Measurements from ENCODE around the gene DGKH.
A peak's percentile ranks its signal among the peaks of the same experiment; 100 is the strongest.
"Not testable (repeated sequence)": the region's sequence is repeated elsewhere in the genome, so short reads cannot be mapped to it uniquely, and the experiment has no call there.

DGKH gene

DNA sequence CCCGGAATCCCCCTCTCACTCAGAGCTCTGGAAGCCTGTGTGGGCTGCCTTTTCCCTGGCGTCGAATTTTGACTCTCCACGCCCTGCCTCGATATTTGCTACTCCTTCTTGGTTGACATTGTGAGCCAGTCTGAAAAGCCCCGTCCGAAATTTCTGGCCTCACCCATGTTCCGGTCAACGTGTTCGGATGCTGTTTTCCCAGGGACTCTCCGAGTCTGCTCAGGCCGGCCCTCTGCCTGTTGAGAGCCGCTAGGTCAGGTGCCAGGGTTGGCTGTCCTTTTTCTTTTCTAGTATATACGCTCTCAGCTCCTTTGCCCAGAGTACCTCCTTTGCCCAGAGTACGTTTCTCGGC lies 6.8 kb upstream of the DGKH start:
- DNase-seq: no peak

DNA sequence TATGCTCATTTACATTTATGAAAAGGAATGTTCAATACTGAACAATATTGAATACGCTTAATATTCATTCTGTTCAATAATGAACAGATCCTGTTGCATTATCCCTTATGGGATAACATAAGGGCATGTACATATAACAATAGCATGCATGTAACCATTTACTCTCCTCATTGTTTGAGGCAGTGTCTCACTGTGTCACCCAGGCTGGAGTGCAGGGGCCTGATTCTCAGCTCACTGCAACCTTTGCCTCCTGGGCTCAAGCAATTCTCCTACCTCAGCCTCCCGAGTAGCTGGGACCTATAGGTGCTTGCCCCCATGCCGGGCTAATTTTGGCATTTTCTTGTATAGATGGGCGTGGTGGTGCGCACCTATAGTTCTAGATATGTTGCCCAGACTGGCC lies 4.8 kb upstream of the DGKH start:
- DNase-seq: no peak

DNA sequence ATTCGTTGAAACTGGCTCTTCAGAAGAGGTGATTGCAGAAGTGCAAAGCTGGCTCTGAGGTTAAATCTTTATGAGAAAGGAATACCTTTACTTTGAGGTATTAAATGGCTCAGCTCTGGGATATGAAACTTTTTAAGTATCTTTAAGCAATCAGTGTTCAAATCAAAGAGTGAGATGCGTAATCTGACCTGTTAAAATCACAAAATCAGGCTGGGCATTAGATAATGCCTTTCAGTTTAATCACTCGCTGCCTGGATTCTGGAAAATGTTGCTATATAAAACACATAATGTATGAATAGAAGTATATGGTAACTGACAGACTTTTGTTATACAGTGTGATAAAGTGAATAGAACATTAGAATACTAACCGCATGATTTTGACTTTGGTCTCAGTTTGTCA lies 2.0 kb upstream of the DGKH start:
- DNase-seq: no peak

DNA sequence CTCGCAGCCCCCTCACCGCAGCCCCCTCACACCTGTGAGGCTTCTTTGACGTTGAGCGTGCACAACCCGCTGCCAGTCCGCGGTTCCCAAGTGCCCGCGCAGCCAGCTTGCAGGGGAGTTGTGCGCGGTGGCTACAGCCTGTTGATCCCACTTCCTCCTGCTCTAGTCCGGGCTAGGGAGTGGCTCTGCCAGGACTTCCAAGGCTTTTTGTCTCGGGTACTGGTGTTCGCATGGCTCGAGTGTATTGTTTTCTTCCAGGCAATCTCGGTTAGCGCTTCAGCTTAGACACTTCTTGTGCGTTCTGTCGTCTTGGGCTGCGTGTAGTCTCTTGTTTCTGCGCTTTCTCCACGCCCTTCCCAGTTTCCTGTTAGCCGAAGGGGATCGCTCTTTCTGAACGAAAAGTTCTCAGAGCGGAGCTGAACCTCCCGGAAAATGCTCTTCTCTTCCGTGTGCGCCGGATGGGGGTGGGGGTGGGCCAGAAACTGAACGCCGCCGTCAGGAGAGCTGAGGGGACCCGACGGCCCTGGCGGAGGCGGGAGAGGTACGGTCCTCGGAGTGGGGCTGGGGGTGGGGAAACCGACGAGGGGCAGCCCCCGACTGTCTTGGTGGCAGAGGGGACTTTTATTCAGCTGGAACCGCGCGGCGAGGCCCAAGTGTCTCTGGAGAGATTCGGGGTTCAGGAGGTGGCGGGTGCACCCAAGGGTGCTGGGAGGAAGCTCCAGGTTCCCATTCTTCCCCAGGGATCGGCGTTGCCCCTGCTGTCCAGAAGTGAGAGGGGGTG lies 697 bp upstream of the DGKH start:
- peak; percentile 11 for DNase-seq

DNA sequence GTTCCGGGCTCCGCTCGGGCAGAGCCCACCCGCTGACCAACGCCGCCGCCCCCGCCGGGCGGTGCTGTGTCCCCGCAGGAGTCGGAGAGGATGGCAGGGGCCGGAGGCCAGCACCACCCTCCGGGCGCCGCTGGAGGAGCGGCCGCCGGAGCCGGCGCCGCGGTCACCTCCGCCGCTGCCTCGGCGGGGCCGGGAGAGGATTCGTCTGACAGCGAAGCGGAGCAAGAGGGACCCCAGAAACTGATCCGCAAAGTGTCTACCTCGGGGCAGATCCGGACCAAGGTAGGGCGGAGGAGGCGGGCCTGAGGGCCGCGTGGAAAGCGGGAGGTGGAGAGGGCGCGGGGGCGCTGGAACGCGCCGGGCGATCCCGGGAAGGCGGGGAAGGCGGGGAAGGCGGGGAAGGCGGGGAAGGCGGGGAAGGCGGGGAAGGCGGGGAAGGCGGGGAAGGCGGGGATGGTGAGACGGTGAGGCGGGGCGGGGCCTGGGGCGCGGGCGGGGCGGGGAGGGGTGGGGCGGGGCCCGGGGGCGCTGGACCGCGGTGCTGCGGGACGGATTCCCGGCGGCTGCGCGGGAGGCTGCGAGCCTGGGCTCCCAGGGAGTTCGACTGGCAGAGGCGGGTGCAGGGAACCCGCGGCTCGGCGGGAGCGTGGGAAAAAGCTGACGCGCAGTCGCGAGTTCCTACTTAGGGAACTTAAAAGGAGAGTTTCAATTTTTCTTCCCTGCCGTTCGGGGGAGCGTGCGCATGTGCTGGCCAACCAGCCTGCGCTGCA lies 421 bp downstream of the DGKH start:
- peak; percentile 66 for DNase-seq

DNA sequence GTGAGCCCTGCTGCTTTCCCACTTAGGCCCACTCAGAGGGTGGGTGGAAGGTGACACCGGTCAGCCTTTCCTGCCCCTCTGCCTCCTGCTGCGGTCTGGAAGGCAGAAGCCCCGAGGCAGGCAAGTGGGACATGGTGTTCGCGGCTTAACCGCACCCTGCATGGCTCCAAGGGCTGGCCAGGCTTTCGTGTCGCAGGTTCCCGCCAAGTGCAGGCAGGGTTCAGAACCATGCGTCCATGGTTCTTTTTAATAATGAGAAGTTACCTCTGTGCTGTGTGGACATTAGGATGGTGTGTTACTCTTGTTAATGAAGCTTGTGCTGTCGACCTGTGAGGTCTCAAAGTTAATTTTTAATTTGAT lies 986 bp downstream of the DGKH start:
- DNase-seq: no peak

DNA sequence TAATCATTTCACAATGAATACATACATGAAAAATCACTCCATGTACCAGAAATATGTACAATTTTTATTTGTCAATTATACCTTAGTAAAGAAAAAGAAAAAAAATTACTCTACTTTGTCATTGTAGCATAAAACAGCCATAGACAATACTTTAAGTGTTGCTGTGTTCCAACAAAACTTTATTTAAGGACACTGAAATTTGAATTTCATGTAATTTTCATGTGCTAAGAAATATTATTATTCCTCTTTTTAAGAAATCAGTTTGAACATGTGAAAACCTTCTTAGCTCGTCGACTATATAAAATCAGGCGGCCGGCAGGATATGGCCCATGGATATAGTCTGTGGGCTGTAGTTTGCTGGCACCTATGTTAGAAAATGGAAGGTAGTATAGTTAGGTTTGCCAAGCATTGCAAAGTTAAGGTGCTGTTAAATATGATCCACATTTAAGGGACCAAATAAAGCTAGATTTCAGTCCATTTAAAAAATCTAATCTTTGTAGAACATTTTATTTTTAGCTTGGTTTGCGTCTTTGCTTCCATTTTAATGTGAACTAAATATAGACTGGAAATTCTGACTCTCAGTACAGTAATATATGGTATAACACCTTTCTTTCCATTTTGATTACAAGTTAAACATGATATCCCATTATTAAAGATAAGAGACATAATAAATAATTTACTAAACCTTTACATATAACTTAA lies 6.5 kb downstream of the DGKH start:
- DNase-seq: no peak

DNA sequence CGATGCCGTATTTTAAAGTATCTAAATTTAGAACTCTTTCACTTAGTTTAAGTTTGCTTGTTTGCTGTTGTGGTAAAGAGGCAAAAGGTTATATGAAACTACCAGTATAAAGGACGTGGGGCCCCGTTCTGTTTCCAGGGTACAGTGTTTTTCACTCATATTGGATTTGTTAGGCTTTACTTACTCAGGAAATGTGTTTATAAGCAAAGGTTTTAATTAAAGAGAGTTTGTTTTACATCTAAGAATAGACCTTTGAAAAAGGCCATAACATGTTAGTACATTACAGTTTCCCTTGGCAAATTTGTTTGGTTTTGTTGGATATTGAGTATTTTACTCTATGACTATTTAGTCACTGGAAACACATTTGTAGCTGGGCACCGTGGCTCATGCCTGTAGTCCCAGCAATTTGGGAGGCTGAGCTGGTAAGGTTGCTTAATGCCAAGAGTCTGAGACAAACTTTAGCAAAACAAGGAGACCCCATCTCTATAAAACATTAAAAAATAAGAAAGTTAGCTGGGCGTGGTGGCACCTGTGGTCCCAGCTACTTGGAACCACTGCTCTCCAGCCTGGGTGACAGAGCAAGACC lies 7.1 kb downstream of the DGKH start:
- DNase-seq: no peak

DNA sequence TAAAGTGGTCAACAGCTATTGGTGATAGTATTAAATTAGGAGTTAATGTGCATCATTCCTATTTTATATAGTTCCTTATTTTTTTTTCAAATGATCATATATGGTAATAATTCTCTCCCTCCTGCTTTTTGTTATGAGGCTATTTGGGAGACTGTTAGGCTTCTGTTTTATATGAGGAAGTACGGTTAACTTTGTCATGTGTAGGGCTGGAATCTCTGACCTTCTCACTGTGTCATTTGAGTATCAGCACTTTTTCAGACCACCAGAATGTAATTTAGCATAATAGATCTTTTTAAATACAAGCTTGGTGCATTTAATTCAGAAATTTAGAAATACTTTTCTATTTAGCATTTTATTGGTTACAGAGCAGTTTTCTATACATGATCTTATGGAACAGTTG lies 7.7 kb downstream of the DGKH start:
- no peak for DNase-seq

DNA sequence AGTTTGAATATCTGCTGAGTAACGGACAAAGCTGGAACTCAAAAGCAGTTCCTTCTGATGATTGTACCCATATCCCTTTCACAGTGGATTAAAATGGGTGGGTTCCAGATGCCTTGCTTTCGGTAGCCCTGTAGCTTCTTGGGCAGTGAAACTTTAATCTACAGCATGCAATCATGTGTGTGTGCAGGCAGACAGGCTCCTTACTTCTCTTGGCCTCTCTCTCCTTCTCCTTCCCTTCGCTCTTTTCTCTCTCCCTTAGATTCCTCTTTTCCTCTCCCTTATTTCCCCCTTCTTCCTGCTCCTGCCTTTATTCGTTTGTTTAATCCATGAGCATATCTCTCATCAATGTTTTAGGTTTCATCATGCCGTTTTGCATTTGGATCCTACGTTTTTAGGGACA lies 8.1 kb downstream of the DGKH start:
- DNase-seq: no peak

DNA sequence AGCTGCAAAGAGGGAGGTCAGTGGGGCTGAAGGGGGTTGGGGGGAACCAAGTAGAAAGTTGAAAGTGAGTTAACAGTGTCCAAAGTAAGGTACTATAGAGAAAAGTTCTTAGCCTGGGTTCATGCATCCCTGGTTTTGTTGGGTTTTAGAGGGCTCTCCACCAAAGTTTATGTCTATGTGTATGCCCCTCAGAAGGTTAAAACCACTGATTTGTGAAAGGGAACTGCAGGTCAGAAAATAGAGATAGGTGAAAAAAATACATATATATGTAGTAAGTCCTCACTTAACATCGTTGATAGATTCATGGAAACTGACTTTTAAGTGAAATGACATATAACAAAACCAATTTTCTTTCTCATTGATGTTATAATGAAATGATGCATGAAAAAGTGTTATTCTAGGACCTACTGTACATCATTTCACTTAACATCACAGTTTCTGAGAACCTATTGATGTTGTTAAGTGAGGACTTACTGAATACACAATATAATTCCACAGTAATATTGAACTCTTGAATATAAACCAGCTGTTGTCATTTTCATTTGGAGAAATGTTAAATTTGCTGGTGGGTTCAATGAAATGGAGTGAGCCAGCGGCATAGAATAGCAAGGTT lies 9.6 kb downstream of the DGKH start:
- no peak for DNase-seq

DNA sequence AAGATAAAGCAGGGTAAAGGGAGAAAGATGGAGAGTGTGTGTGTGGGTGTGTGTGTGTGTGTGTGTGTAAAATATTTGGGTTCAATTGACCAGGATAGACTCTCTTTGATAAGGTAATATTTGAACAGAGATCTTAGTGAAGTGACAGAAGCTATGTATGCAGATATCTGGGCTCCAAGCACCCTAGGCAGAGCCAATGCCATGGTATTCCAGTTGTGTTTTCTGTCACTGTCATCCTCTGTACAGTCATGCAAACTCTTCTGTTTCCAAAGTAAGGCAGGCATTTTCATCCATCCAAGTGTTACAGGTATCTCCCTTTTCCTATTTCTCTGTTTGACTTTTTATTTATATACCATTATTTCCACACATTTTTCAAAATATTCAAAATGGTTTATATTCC lies 13.5 kb downstream of the DGKH start:
- no peak for DNase-seq

DNA sequence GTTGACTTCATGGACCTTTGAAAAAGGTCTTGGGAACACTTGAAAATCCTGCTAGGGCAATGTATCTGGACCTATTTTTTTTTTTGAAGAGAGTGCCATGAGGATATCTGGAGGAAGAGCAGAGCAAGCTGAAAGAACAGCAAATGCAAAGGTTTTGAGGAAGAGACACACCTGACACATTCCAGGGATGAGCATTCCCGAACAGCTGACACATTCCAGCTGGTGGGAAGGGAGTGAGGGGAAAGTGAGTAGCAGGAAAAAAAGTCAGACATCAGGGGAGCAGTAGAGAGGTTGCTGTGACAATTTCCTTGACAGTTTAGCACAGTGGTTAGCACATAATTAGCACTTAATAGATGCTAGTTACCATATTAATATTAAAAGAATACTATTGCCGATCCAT lies 14.7 kb downstream of the DGKH start:
- no peak for DNase-seq

DNA sequence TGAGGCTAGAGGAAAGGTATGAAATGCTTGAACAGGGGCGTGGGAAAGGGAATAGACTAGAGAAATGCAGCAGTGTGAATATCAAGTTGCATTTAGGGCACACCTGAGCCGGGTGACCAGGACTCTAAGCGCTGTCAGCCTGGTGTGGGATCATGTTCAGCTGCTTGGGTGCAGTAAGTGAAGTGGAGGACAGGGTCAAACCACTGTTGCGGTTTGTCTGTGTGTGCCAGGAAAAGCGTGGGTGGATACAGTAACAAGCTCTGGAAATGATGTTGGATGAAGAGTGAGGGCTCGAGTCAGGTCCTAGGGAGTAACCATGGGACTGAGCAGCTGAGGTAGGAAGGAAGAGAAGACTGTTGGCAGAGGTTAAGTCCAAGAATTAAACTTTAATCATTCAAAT lies 15.8 kb downstream of the DGKH start:
- DNase-seq: no peak

DNA sequence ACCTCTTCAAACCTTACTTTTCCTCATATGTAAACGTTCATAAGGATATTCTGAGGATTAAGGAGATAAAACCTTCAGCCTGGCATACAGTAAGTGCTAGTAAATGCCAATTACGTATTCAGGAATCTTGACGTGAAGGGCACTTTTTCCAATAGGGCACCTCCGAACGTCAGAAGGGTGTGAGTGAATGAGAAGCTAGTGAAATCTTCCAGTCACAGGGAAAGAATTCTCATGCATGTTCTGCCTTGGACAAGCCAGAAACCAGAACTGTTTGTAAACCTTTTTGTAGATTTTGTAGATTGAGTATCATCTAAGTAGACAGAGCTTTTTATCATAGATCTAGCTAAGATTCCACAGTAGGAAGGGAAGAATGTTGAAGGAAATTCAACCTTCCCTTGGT lies 16.5 kb downstream of the DGKH start:
- no peak for DNase-seq

DNA sequence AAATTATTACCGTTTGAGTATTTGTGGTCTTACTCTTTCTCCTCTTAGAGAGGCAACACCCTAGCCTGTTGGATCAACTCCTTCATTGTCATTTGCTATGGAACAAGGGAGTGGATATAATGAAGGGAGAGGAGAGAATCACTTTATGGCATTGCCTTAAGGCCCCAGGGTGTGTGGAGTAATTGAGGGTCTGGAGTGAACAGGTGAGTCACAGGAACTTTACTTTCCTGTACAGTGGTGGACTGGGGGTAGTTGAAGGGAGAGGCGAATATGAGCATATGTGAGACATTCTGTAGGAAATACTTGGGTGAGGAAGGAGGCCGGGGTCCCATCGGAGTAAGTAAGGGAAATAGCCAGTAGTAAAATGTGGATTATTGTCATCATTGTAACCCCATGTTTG lies 17.0 kb downstream of the DGKH start:
- no peak for DNase-seq

DNA sequence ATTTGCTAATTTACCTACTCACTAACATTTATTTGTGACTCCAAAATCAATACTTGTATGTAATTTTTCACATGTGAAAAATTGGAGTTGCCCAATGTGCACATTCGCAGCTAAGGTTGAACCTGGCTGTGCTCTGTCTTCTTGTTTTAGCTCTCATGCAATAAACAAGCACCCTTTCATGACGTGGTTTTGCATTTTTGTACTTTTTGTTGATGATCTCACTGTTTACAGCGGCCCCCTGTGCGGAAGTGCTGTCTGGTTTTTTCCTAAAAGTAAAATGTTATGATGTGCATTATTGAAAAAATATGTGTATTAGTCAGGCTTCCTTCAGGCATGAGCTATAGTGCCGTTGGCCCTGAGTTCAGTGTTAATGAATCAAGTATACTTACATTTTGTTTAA lies 18.1 kb downstream of the DGKH start:
- no peak for DNase-seq

DNA sequence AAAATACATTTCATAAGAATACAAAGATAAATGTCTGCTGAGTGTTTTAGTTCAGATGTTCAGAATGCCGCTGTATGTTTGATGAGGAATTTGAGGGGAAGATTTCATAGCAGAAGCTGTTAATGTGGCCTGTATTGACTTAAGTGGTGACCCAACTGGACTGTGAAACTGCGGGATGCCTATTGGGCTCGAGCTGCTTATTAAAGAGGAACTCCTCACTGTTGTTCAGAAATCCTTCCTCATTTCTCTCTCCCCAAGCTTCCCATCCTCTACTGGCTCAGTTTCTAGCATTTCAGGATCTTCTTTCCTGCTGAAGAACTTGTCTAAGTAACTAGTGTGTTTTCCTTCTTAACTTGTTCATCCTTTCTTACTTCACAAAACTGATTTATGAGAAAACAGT lies 20.4 kb downstream of the DGKH start:
- no peak for DNase-seq

DNA sequence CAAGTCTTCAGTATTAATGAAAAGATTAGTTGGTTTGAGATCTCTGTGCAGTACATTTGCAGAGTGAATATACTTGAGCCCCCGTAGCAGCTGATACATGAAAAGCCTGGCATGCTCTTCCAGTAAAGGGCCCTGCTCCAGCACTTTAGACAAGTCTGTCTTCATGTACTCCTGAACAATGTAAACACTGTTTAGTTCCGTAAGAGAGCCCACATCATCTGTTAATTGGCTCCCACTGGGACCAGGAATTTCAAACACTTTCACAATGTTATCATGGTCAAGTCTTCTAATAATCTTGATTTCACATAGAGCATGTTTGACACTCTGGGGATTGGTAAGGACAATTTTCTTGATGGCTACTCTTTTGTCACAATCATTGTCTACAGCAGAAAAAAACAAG lies 22.2 kb downstream of the DGKH start:
- not testable (repeated sequence) for DNase-seq

DNA sequence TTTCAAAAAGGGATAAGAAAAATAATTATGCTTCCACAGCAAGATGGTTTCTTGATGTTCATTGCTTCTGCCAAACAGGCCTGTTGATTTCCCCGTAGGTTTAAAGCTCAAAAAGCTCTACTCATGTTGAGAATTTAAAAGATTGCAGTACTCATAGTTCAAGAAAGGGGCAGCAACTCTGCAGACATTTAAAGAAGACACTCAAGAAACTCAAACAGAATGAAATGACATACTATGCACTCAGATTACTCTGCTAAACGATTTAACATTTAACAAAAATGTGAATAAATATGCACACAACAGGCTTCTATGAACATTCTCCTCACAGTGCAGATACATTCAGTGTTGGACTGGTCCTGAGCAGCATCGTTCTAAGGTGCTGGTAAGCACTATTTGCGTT lies 22.7 kb downstream of the DGKH start:
- DNase-seq: not testable (repeated sequence)

DNA sequence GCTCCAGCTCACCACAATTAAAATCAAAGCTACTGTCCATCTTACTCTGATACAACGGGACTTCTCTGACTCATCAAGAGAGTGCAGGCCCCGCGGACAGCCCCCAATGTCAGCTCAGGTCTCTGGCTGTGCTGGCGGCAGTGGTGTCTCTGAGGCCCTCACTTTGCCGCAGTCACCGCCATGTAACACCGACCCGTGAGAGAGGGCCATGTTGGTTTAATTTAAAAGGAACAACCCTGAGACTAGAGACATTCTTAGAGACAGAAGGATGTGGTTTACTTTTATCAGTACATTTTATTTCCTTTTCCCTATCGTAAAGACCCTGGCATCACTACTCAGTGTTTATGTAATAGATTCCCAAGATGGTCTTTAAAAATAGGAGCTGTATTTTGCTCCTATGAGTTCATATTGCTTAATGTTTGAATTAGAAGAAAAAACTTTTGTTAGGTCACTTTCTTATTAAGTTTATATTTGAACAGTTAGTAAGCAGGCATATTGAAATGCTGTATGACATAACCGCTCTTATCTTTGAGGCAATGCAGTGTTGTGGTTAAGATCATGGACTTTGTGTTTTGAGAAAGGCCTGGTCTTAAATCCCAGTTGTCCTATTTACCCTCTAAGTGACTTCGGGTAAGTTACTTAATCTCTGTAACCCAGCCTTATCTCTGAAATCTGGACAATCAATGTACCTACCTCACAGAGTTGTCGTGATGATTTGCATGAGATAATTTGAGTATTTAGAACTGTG lies 23.4 kb downstream of the DGKH start:
- no peak for DNase-seq

DNA sequence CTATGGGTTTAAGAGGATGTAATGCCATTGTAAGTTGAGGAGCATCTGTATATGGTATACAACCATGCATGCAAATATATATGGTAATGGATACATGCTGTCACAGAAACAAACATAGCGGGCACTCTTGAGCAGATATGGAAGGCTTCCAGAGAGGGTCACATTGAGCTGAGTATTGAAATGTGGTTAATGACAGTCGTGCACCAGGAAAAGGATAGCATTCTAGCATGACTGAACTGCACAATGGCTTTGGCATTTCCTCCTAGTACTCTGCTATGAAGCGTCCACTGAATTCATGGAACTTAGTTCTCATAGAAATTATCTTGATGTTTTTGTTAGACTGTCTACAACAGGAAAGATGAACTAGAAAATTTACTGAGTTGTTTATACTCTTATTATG lies 25.2 kb downstream of the DGKH start:
- DNase-seq: no peak

DNA sequence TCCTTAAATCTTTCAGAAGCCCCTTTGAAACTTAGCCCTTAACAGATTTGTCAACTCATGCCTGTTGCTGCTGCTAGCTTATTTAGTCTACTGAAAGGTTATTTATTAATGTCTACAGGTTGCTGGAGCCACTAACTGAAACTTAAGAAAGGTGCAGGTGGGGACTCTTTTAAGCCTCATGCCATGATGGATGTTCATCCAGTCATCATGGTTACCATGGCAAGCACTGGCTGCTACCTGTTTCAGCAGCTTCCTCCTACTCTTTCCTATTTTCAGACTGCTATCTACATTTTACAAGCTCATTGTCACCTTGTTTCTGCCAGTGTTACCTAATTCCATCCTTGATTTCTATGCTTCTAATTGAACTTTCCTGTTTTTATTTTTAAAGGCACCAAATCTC lies 27.1 kb downstream of the DGKH start:
- DNase-seq: no peak
